GM13976 (cell line): ENCODE measurements around the gene FSTL5.

ENCODE experiments used
- DNase-seq: peaks from one replicate; pipeline ENCODE4 v3.0.0; 2012; ENCODE audit warnings: low spot score
- in situ Hi-C: fragments of 300-500 bp; cut with MboI; formaldehyde crosslinking; loops from one replicate; pipeline ENCODE4 v1.12.0; 2022; ENCODE audit warnings: low sequenced_read_pairs, mixed read lengths, inconsistent platforms; ENCODE audit not compliant: unreplicated experiment
- TF ChIP-seq, protein P1 (sequence below): IDR thresholded peaks from 2 replicates; pipeline ENCODE4 v1.5.1; 2012; ENCODE audit warnings: borderline replicate concordance, mild to moderate bottlenecking; ENCODE audit not compliant: insufficient read depth; ENCODE audit errors: extremely low read depth, missing control alignments, control extremely low read depth

Gene FSTL5

DNA sequence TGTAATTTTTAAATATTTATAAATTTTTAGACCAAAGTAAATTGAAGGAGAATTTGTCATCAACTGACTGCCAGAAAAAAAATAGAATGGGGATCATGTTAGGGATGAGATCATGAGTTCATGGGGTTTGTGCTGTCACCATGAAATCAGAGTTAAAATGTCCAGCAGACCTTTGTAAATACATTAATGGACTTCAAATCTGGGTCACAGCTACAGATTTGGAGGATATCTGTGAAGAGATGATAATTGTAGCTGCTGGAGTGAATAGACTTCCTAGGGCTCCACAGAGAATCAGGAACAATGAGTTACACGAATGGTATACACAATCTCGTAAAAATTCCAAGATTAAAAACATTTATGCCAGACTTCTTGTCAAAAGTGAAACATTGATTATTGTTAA lies 6.6 kb downstream of the FSTL5 start:
- DNase-seq, result no peak
- in situ Hi-C loops, result no loop called here

DNA sequence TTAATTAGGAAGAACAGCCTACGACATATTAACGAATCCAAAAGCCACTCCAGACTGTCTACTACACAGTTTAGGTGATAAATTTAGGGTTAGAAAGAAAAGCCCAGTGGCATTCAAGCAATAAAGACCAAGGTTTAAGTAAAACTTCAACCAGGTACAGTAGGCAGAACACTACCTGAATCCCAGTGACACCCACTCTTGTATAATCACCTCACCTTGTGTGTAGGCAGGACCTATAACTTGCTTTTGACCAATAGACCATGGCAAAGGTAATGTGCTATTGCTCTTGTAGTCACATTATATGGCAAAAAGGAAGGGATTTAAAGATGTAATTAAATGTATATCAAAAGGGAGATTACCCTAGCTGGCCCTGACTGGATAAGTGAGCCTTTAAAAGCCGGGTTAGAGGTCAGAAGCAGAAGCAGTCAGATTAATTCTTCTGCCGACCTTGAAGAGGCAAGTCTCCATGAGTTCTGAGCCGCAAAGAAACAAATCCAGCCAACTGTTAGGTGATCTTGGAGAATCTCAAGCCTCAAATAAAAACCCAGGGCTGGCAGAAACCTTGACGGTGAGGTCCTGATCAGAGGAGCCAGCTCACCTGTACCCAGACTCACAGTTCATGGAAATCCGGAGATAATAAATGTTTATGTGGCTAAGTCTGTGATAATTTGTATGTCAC lies 8.8 kb downstream of the FSTL5 start:
- DNase-seq, result no peak
- TF ChIP-seq, protein P1, sequence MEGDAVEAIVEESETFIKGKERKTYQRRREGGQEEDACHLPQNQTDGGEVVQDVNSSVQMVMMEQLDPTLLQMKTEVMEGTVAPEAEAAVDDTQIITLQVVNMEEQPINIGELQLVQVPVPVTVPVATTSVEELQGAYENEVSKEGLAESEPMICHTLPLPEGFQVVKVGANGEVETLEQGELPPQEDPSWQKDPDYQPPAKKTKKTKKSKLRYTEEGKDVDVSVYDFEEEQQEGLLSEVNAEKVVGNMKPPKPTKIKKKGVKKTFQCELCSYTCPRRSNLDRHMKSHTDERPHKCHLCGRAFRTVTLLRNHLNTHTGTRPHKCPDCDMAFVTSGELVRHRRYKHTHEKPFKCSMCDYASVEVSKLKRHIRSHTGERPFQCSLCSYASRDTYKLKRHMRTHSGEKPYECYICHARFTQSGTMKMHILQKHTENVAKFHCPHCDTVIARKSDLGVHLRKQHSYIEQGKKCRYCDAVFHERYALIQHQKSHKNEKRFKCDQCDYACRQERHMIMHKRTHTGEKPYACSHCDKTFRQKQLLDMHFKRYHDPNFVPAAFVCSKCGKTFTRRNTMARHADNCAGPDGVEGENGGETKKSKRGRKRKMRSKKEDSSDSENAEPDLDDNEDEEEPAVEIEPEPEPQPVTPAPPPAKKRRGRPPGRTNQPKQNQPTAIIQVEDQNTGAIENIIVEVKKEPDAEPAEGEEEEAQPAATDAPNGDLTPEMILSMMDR, result no peak
- in situ Hi-C loops, result no loop called here

More for the DNA sequence above, 6.6 kb downstream of the FSTL5 start:
- TF ChIP-seq, protein P1, result no peak

DNA sequence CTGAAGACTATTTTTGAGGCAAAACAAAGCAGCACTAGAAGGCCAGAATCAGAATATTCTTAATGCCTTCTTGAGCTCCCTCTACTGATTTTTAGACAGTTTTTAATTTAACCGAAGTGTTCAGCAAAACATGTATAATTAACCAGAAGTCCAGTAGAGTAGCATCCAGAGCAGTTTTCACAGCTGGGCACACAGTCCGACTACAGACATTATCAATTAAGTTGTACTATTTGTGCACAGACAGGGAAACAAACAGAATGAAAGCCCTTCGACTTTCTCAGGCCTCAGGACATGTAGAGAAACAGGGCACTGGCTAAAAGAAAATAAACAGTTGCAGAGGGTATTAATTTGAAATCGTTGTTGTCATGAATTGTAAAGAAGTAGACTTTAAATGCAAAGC lies 11.9 kb downstream of the FSTL5 start:
- in situ Hi-C loops, result no loop called here
- DNase-seq, result no peak

DNA sequence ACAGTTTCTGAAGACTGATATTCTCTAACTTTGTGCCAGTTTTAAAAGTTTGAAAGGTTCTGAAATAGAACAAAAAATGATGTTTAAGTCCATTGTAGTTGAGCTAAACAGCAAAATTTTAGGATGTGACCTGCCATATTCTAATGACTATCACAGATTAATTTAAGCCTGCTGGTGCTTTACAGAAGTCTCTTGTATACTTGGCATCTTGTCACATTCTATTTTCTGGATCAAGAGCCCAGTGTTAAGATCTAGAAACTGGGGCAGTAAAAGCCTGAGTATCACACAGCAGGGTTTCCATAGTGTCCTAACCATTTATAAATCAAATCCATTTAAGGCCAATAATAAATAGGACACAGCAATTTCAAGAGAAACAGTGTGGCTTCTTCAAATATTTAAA lies 12.4 kb downstream of the FSTL5 start:
- DNase-seq, result no peak
- TF ChIP-seq, protein P1, result no peak
- in situ Hi-C loops, result no loop called here

More for the DNA sequence above, 11.9 kb downstream of the FSTL5 start:
- TF ChIP-seq, protein P1, result no peak

DNA sequence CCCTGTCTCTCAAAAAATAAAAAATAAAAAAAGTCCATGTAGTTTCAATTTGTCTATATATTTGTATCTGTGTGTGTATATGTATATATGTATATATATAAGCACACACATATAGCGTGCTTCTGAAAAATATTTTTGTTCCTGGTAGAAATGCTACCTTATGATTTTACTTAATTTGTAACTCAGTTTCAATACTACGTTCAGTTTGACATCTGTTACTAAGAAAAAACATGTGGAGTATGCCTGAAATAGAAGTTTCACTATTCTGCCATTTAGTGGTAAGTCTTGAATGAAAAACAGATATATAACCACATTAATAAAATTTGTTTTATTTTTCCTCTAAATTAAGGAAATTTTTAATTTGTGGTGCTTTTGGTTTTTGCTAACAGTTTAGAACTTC lies 14.2 kb downstream of the FSTL5 start:
- in situ Hi-C loops, result no loop called here
- TF ChIP-seq, protein P1, result no peak
- DNase-seq, result no peak

DNA sequence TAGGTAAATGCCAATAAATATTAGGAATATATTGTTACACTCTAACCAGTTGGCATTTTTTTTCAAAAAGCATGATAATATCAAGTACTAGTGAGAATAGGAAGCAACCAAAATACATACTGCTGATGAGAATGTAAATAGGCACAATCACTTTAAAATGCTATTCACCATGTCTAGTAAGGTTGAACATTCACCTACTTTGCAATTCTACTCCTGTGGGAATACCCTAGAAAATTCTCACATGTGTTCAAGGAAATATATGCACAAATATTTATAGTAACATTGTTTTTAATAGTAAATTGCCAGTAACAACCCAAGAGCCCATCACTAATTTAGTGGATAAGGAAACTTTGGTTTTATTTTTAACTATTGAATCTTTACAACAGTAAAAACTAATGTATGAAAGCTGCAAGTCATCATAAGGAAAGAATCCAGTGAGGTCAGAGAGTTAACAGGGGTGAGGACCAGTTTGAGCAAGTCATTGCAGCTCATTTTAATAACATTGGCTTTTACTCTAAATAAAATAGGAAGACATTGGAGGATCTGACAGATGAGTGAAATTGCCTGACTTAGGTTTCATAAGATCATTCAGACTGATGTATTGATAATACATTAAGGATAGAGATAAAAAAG lies 23.6 kb downstream of the FSTL5 start:
- TF ChIP-seq, protein P1, result no peak
- in situ Hi-C loops, result no loop called here
- no peak for DNase-seq
